ENCODE data around the gene MYO5C. TPM values are rescaled to one million over a fixed set of nuclear protein-coding genes. Genes with fewer than 3 reads are reported as not detected.

MYO5C gene
- polyA plus RNA-seq, 1 donor (not counting 4 experiments of a cell fraction or from before 2014, with no cell fraction given): 0.16 TPM

DNA sequence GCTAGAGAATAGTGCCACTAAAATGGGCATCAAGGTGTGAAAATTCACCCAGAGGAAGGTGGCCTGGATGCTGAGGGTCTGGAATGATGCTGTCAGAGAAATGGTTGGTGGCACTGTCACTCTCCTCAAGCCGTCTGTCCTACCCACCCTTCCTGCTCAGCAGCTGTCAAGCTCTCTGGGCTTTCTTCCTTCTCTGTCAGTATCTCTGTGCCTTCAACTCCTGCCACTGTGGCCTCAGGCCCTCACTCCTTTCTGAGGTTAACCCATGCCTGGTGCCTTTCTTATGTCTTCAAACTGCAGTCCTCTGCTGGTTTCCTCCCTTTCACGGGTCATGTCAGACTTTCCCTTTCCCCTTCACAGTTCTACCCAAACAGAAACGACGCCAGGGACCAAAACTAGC, 4.4 kb downstream of the MYO5C start:
- Histone ChIP-seq H3K4me3 (ENCODE audit: control insufficient read depth in 2 of 3, extremely low read depth in 1 of 3, insufficient read depth in 2 of 3, low read depth in 1 of 3, low read length in 3 of 3) (no peak overlapping the region), H3K9ac (ENCODE audit: control insufficient read depth, extremely low read depth, insufficient read depth, low read length) (no peak overlapping the region), H3K4me1 (ENCODE audit: control insufficient read depth, extremely low read depth, insufficient read depth, low read length) (peaks cover 2% of the 10 kb centered on the region), H3K79me2 (ENCODE audit: control insufficient read depth, insufficient read depth, low read length) (no peaks in the 10 kb centered on the region), H2AFZ (ENCODE audit: control insufficient read depth, low read length) (no peak overlapping the region), H3K9me3 (ENCODE audit: control insufficient read depth, low read depth, low read length) (no peaks in the 10 kb centered on the region), H4K20me1 (ENCODE audit: control insufficient read depth, extremely low read depth, insufficient read depth, low read length) (no peaks in the 10 kb centered on the region), H3K9me1 (ENCODE audit: control insufficient read depth, extremely low read depth, insufficient read depth, low read length) (no peaks in the 10 kb centered on the region), H3K27ac (ENCODE audit: control insufficient read depth, insufficient read depth, low read length) (no peak overlapping the region), H3K4me2 (ENCODE audit: control insufficient read depth, extremely low read depth, insufficient read depth, low read depth, low read length) (no peak overlapping the region), H3K27me3 (ENCODE audit: control insufficient read depth, extremely low read depth, insufficient read depth, low read length) (peaks cover 24% of the 10 kb centered on the region), H3K36me3 (ENCODE audit: control insufficient read depth in 2 of 2, extremely low read depth in 1 of 2, insufficient read depth in 2 of 2, low read length in 2 of 2) (no peaks in the 10 kb centered on the region)
- FAIRE-seq (no peak), DNase-seq (ENCODE audit: low read depth, low spot score) (no peak)
- no peak for TF ChIP-seq EZH2 (IDR thresholded peaks at IDR 0.05; ENCODE audit: low read length)
- TF ChIP-seq, protein P1, sequence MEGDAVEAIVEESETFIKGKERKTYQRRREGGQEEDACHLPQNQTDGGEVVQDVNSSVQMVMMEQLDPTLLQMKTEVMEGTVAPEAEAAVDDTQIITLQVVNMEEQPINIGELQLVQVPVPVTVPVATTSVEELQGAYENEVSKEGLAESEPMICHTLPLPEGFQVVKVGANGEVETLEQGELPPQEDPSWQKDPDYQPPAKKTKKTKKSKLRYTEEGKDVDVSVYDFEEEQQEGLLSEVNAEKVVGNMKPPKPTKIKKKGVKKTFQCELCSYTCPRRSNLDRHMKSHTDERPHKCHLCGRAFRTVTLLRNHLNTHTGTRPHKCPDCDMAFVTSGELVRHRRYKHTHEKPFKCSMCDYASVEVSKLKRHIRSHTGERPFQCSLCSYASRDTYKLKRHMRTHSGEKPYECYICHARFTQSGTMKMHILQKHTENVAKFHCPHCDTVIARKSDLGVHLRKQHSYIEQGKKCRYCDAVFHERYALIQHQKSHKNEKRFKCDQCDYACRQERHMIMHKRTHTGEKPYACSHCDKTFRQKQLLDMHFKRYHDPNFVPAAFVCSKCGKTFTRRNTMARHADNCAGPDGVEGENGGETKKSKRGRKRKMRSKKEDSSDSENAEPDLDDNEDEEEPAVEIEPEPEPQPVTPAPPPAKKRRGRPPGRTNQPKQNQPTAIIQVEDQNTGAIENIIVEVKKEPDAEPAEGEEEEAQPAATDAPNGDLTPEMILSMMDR (optimal IDR thresholded peaks at IDR 0.05 in 1 of 3, IDR thresholded peaks at IDR 0.05 in 1 of 3, conservative IDR thresholded peaks at IDR 0.05 in 1 of 3; ENCODE audit: extremely low read depth in 1 of 3, insufficient read depth in 2 of 3, low read length in 3 of 3): no peak
- dilution Hi-C loops (cut with MboI; ENCODE audit: extremely low pct_ligation_motif_present, low sequenced_read_pairs): no loop called here

DNA sequence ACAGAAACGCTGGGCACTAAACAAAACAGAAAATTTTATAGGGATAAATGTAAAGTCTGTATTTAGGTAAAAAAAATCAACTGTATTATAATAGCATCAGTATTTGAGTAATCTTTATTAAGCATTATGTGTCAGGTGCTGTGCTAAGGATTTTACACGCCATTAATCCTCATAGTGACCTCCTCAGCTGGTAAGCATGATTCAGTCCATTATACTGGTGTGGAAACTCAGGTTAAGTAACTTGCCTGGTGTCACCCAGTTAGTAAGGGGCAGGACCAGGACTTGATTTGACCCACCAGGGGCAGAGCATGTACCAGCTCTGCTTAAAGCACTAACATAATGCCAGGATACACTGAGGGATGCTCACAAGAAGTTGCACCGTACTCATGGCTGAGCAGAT, 4.8 kb downstream of the MYO5C start:
- dilution Hi-C loops (cut with MboI; ENCODE audit: extremely low pct_ligation_motif_present, low sequenced_read_pairs): no loop called here
- Histone ChIP-seq H3K9me3 (ENCODE audit: control insufficient read depth, low read depth, low read length) (no peaks in the 10 kb centered on the region), H3K4me3 (ENCODE audit: control insufficient read depth in 2 of 3, extremely low read depth in 1 of 3, insufficient read depth in 2 of 3, low read depth in 1 of 3, low read length in 3 of 3) (no peak overlapping the region), H3K9ac (ENCODE audit: control insufficient read depth, extremely low read depth, insufficient read depth, low read length) (no peak overlapping the region), H3K36me3 (ENCODE audit: control insufficient read depth in 2 of 2, extremely low read depth in 1 of 2, insufficient read depth in 2 of 2, low read length in 2 of 2) (no peaks in the 10 kb centered on the region), H3K27ac (ENCODE audit: control insufficient read depth, insufficient read depth, low read length) (no peak overlapping the region), H3K27me3 (ENCODE audit: control insufficient read depth, extremely low read depth, insufficient read depth, low read length) (peaks cover 23% of the 10 kb centered on the region), H3K9me1 (ENCODE audit: control insufficient read depth, extremely low read depth, insufficient read depth, low read length) (no peaks in the 10 kb centered on the region), H2AFZ (ENCODE audit: control insufficient read depth, low read length) (no peak overlapping the region), H3K4me2 (ENCODE audit: control insufficient read depth, extremely low read depth, insufficient read depth, low read depth, low read length) (no peak overlapping the region), H3K4me1 (ENCODE audit: control insufficient read depth, extremely low read depth, insufficient read depth, low read length) (peaks cover 2% of the 10 kb centered on the region), H3K79me2 (ENCODE audit: control insufficient read depth, insufficient read depth, low read length) (no peaks in the 10 kb centered on the region), H4K20me1 (ENCODE audit: control insufficient read depth, extremely low read depth, insufficient read depth, low read length) (no peaks in the 10 kb centered on the region)
- DNase-seq (ENCODE audit: low read depth, low spot score) (no peak), FAIRE-seq (no peak)
- TF ChIP-seq EZH2 (IDR thresholded peaks at IDR 0.05; ENCODE audit: low read length): no peak
- TF ChIP-seq, protein P1 (optimal IDR thresholded peaks at IDR 0.05 in 1 of 3, IDR thresholded peaks at IDR 0.05 in 1 of 3, conservative IDR thresholded peaks at IDR 0.05 in 1 of 3; ENCODE audit: extremely low read depth in 1 of 3, insufficient read depth in 2 of 3, low read length in 3 of 3): no peak

Data from keratinocyte (primary cell).